HL-60 (cell line): ENCODE results near the gene ETF1.
"Not testable (repeated sequence)": the region's sequence is repeated elsewhere in the genome, so short reads cannot be mapped to it uniquely, and the experiment has no call there.

Experiments used
- DNase-seq, 2 experiments: peaks; one replicate each; pipeline ENCODE4 v3.0.0-alpha.2; 2010 to 2020; ENCODE audit warnings: low read depth in 1 of 2, low spot score in 1 of 2
- H3K27ac ChIP-seq: fragments of 250-450 bp; sonication (Bioruptor Pico); replicated peaks from 2 replicates; pipeline ENCODE4 v1.5.1; 2020; ENCODE audit warnings: mild to moderate bottlenecking, moderate library complexity
- H3K27me3 ChIP-seq: fragments of 250-450 bp; sonication (Bioruptor Pico); 2 replicates; pipeline ENCODE4 v1.5.1; 2021; ENCODE audit warnings: mild to moderate bottlenecking, moderate library complexity; ENCODE audit not compliant: insufficient read depth, poor library complexity, severe bottlenecking
- H3K4me3 ChIP-seq: replicated peaks from 2 replicates; pipeline ENCODE4 v1.5.1; 2011; ENCODE audit warnings: mild to moderate bottlenecking, control low read depth, low read length; ENCODE audit not compliant: insufficient read depth
- GABPA ChIP-seq: IDR thresholded peaks from 2 replicates; pipeline ENCODE4 v1.6.1; 2012; ENCODE audit warnings: low read depth
- POLR2AphosphoS5 ChIP-seq: IDR thresholded peaks from 2 replicates; pipeline ENCODE4 v1.6.1; 2012; ENCODE audit warnings: low read depth
- SPI1 ChIP-seq: IDR thresholded peaks from 2 replicates; pipeline ENCODE4 v1.6.1; 2012; ENCODE audit warnings: low read depth, mild to moderate bottlenecking, borderline replicate concordance
- TF ChIP-seq, protein P1 (sequence below): IDR thresholded peaks from 2 replicates; pipeline ENCODE4 v1.6.1; 2012; ENCODE audit warnings: low read depth; ENCODE audit not compliant: insufficient replicate concordance
- TF ChIP-seq, protein P2 (sequence below): IDR thresholded peaks from one replicate; pipeline ENCODE4 v1.5.1; 2011; ENCODE audit warnings: low read length, control low read depth, inconsistent platforms; ENCODE audit not compliant: insufficient read depth

Gene ETF1

DNA sequence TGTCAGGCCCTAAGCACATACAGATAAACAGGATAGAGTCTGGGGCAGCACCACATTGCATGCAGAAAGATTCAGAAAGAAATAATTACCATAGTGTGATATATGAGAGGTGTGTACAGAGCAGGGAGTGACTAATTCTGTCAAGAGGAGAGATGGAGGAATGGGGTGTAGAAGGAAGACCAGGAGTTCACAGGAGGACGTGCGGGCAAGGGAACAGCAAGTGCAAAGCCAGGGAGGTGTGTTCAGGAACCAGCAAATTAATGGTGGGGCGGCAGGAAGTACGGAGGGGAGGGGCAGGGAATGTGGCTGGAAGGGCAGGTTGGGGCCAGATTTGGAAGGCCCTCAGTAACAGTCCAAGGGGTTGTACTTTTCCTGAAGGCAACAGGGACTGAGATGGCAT is 60.4 kb downstream of the ETF1 start:
- Histone ChIP-seq H3K4me3 (no peak overlapping the region), H3K27me3 (no peaks in the 10 kb centered on the region), H3K27ac (no peak overlapping the region)
- DNase-seq = no peak
- TF ChIP-seq POLR2AphosphoS5 (no peak), SPI1 (no peak), GABPA (no peak)
- TF ChIP-seq, protein P1, sequence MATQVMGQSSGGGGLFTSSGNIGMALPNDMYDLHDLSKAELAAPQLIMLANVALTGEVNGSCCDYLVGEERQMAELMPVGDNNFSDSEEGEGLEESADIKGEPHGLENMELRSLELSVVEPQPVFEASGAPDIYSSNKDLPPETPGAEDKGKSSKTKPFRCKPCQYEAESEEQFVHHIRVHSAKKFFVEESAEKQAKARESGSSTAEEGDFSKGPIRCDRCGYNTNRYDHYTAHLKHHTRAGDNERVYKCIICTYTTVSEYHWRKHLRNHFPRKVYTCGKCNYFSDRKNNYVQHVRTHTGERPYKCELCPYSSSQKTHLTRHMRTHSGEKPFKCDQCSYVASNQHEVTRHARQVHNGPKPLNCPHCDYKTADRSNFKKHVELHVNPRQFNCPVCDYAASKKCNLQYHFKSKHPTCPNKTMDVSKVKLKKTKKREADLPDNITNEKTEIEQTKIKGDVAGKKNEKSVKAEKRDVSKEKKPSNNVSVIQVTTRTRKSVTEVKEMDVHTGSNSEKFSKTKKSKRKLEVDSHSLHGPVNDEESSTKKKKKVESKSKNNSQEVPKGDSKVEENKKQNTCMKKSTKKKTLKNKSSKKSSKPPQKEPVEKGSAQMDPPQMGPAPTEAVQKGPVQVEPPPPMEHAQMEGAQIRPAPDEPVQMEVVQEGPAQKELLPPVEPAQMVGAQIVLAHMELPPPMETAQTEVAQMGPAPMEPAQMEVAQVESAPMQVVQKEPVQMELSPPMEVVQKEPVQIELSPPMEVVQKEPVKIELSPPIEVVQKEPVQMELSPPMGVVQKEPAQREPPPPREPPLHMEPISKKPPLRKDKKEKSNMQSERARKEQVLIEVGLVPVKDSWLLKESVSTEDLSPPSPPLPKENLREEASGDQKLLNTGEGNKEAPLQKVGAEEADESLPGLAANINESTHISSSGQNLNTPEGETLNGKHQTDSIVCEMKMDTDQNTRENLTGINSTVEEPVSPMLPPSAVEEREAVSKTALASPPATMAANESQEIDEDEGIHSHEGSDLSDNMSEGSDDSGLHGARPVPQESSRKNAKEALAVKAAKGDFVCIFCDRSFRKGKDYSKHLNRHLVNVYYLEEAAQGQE = no peak
- TF ChIP-seq, protein P2, sequence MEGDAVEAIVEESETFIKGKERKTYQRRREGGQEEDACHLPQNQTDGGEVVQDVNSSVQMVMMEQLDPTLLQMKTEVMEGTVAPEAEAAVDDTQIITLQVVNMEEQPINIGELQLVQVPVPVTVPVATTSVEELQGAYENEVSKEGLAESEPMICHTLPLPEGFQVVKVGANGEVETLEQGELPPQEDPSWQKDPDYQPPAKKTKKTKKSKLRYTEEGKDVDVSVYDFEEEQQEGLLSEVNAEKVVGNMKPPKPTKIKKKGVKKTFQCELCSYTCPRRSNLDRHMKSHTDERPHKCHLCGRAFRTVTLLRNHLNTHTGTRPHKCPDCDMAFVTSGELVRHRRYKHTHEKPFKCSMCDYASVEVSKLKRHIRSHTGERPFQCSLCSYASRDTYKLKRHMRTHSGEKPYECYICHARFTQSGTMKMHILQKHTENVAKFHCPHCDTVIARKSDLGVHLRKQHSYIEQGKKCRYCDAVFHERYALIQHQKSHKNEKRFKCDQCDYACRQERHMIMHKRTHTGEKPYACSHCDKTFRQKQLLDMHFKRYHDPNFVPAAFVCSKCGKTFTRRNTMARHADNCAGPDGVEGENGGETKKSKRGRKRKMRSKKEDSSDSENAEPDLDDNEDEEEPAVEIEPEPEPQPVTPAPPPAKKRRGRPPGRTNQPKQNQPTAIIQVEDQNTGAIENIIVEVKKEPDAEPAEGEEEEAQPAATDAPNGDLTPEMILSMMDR = no peak

DNA sequence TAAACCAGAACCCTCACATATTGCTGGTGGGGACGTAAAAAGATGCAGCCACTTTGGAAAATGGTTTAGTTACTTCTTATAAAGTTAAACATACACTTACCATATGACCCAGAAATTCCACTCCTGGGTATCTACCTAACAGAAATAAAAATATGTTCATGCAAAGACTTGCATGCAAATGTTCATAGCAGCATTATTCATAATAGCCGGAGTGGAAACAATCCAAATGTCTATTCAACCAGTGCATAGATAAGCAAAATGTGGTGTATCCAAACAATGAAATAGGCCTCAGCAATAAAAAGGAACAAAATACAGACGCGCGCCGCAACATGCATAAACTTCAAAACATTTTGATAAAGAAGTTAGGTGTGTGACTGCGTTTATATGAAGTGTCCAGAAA is 66.1 kb downstream of the ETF1 start:
- TF ChIP-seq, protein P1 = no peak
- TF ChIP-seq, protein P2 = no peak
- TF ChIP-seq SPI1 (no peak), POLR2AphosphoS5 (no peak), GABPA (no peak)
- Histone ChIP-seq H3K27me3 (no peaks in the 10 kb centered on the region), H3K4me3 (no peak overlapping the region), H3K27ac (no peak overlapping the region)
- DNase-seq = no peak

DNA sequence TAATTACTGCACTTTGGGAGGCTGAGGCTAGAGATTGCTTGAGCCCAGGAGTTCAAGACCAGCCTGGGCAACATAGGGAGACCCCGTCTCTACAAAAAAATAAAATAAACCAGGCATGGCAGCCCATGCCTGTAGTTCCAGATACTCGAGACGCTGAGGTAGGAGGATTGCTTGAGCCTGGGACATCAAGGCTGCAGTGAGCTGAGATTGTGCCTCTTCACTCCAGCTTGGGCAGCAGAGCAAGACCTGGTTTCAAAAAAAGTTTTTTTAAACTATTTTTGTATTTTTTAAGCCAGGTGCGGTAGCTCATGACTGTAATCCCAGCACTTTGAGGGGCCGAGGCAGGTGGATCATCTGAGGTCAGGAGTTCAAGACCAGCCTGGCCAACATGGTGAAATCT is 69.9 kb downstream of the ETF1 start:
- not testable (repeated sequence) for DNase-seq, H3K27me3 ChIP-seq, H3K27ac ChIP-seq, H3K4me3 ChIP-seq

DNA sequence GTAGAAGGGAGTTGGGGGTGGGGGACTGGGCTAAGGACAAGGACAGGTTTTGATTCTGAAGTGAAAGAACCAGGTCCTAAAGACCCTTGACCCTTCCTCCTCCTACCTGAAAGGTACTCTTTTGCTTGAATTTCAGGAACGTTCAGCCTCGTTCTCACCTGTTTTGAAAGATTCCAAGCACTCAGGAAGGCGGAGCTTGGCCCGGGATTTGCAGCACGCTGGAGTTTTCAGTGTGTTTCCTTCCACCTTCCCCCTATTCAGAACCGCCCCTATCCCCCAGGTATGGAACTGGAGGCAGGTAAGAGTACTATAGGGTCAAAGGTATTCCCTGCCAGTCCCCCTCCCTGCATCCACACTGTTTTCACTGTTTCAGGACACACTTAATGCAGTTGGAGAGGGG is 70.7 kb downstream of the ETF1 start:
- H3K27me3 ChIP-seq = no peaks in the 10 kb centered on the region
- no peak for DNase-seq
- H3K27ac ChIP-seq = no peak overlapping the region
- no peak overlapping the region for H3K4me3 ChIP-seq
- TF ChIP-seq, protein P1 = no peak
- TF ChIP-seq POLR2AphosphoS5 = no peak
- no peak for TF ChIP-seq SPI1
- TF ChIP-seq, protein P2 = no peak
- TF ChIP-seq GABPA = no peak
